ENCODE data around the gene BCL2.
"Not testable (repeated sequence)": the region's sequence is repeated elsewhere in the genome, so short reads cannot be mapped to it uniquely, and the experiment has no call there.

The BCL2 gene

DNA sequence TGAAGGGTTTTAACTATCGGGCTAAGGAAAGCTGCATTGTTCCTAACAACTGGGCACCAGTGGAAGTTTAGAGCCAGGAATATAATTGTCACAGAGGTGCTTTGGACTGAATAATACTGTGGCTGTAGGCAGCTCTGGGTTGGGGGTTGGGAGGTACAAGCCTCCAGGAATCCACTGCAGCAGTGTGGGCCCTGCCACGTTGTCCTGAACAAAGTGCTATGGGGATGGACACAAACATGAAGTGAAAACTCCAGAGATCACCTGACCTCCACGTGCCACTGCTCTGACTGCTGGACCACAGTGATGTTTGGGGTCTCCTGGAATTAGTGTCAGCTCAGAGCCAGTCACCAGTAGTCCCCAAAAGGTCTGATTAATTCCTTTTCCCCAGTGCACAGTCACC lies 110.9 kb downstream of the BCL2 start:
- no peaks in the 10 kb centered on the region for H3K36me3 ChIP-seq (ENCODE audit: control insufficient read depth, insufficient read depth, low read length)
- H3K4me1 ChIP-seq (ENCODE audit: control insufficient read depth, insufficient read depth, low read length): no peaks in the 10 kb centered on the region
- no peaks in the 10 kb centered on the region for H3K9me3 ChIP-seq (ENCODE audit: control insufficient read depth, insufficient read depth, low read length)
- H3K4me3 ChIP-seq (ENCODE audit: low read depth, low read length): no peak overlapping the region
- H3K9ac ChIP-seq (ENCODE audit: low read depth, low read length): no peak overlapping the region
- H3K27me3 ChIP-seq (ENCODE audit: control insufficient read depth, insufficient read depth, low read length): no peaks in the 10 kb centered on the region

DNA sequence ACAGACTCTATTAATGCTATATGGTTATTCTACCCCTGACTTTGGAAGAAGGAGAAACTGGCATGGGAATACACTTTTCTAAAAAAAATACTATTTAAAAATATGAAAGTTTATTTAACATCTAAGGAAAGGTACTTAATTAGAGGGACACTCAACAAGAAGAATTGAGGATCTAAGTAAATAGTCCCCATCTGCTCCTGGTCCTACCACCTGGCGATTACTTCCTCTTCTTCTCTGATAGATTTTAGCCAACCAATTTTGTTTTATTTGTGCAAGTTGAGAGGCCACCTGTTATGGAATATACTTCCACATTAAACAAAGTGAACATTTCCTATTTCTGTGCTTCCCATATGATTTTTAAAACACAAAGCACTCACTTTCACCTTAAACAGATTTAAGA lies 111.7 kb downstream of the BCL2 start:
- no peaks in the 10 kb centered on the region for H3K36me3 ChIP-seq (ENCODE audit: control insufficient read depth, insufficient read depth, low read length)
- H3K27me3 ChIP-seq (ENCODE audit: control insufficient read depth, insufficient read depth, low read length): no peaks in the 10 kb centered on the region
- H3K4me3 ChIP-seq (ENCODE audit: low read depth, low read length): no peak overlapping the region
- H3K4me1 ChIP-seq (ENCODE audit: control insufficient read depth, insufficient read depth, low read length): no peaks in the 10 kb centered on the region
- no peaks in the 10 kb centered on the region for H3K9me3 ChIP-seq (ENCODE audit: control insufficient read depth, insufficient read depth, low read length)
- no peak overlapping the region for H3K9ac ChIP-seq (ENCODE audit: low read depth, low read length)

DNA sequence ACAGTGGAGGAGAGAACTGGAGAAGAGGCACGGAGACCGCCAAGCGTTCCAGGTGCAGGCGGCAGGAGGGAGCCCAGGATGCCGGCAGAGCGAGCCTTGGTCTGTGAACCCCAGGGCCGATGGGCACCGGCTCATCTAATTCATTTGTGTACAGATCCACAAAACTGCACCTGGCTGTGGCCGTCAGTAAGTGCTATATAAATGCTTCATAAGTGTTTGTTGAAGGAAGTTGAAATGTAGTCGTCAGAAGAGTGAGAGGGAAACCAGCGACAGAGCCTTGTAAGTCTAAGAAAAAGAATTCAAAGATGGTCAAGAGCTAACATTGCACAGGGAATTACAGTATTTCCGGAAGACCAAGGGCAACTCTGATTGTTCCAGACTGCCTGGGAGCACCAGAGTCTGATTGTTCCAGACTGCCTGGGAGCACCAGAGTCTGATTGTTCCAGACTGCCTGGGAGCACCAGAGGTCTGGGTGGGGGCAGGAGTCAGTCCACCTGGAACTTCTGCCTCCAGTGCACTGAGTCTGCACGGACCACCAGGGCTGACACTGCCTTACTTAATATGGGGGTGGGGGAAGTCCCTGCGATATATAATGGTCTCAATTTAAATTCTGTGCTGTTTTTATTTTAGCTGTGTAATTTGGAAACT lies 112.3 kb downstream of the BCL2 start:
- Histone ChIP-seq H3K4me3 (ENCODE audit: low read depth, low read length) (no peak overlapping the region), H3K36me3 (ENCODE audit: control insufficient read depth, insufficient read depth, low read length) (no peaks in the 10 kb centered on the region), H3K9ac (ENCODE audit: low read depth, low read length) (no peak overlapping the region), H3K9me3 (ENCODE audit: control insufficient read depth, insufficient read depth, low read length) (no peaks in the 10 kb centered on the region), H3K27me3 (ENCODE audit: control insufficient read depth, insufficient read depth, low read length) (no peaks in the 10 kb centered on the region), H3K4me1 (ENCODE audit: control insufficient read depth, insufficient read depth, low read length) (no peaks in the 10 kb centered on the region)

DNA sequence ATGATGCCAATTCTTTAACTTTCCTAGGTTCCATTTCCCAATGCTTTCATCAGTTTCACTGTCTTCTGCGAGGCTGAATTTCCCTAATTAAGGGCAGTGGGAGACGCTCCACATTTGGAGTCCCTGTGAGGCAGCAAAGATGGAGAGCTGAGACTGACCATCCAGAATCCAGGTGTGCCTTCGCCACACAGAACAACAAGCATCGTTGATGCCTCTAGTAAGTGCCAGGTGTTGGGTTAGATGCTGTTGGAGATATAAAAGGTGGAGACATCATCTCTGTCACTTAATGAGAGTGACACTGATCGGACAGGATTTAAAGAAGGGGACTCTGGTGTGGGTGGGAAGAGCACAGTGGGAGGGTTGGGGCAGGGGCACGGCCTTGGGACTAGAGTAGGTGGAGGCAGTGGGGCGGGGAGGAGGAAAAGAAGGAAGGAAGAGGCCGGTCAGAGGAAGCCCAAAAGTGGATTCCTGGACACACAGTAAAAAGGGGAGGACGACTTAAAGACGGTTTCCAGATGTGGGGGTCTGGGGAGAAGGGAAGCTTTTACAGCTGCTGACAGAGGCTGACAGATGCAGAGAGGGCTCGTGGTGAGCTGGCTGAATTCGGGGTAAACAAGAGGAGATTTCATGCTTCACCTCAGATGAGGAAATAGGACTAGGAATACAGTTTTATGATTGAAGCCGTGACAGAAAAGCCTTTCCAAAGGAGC lies 113.0 kb downstream of the BCL2 start:
- no peak overlapping the region for H3K4me3 ChIP-seq (ENCODE audit: low read depth, low read length)
- no peaks in the 10 kb centered on the region for H3K36me3 ChIP-seq (ENCODE audit: control insufficient read depth, insufficient read depth, low read length)
- no peaks in the 10 kb centered on the region for H3K9me3 ChIP-seq (ENCODE audit: control insufficient read depth, insufficient read depth, low read length)
- H3K27me3 ChIP-seq (ENCODE audit: control insufficient read depth, insufficient read depth, low read length): no peaks in the 10 kb centered on the region
- no peaks in the 10 kb centered on the region for H3K4me1 ChIP-seq (ENCODE audit: control insufficient read depth, insufficient read depth, low read length)
- no peak overlapping the region for H3K9ac ChIP-seq (ENCODE audit: low read depth, low read length)

DNA sequence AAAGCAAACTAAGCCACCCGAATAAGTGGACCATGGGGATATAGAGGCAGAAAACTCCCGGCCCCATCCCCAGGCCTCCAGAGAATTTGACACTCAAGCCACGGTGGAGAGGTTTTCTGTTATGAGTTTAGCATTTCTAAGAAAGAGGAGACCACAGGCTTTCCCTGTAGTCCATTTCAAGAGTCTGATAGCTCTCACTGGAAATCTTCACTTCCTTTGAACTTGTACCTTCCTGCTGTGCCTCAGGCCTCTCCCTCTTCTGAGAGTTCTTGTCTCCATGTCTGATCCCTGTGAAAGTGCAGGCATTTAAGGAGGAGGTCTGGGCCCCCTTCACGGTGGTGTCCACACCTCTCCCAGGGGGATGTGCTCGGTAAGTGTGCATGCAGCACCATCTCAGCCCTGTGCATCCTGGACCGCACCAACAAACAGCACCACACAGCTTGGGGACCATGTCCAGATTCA lies 113.7 kb downstream of the BCL2 start:
- Histone ChIP-seq H3K27me3 (ENCODE audit: control insufficient read depth, insufficient read depth, low read length) (no peaks in the 10 kb centered on the region), H3K36me3 (ENCODE audit: control insufficient read depth, insufficient read depth, low read length) (no peaks in the 10 kb centered on the region), H3K9me3 (ENCODE audit: control insufficient read depth, insufficient read depth, low read length) (no peaks in the 10 kb centered on the region), H3K4me3 (ENCODE audit: low read depth, low read length) (no peak overlapping the region), H3K4me1 (ENCODE audit: control insufficient read depth, insufficient read depth, low read length) (no peaks in the 10 kb centered on the region), H3K9ac (ENCODE audit: low read depth, low read length) (no peak overlapping the region)

DNA sequence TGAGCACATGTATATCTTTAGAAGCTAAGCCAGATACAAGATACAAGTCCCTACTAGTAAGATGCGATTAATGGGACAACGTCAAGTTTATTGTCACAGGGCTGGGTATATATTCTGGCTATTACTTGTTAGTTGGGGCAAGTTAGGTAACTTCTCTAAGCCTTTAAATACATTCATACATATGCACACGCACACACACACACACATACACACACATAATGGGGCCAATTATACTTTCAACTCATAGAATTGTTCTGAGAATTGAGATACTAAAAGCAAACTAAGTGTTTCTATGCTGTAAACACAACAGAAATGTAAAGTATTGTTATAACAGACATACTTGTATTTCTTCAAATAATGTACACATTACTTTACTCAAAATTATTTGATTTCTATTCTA lies 116.1 kb downstream of the BCL2 start:
- no peaks in the 10 kb centered on the region for H3K36me3 ChIP-seq (ENCODE audit: control insufficient read depth, insufficient read depth, low read length)
- no peak overlapping the region for H3K4me3 ChIP-seq (ENCODE audit: low read depth, low read length)
- no peaks in the 10 kb centered on the region for H3K9me3 ChIP-seq (ENCODE audit: control insufficient read depth, insufficient read depth, low read length)
- no peaks in the 10 kb centered on the region for H3K4me1 ChIP-seq (ENCODE audit: control insufficient read depth, insufficient read depth, low read length)
- H3K27me3 ChIP-seq (ENCODE audit: control insufficient read depth, insufficient read depth, low read length): no peaks in the 10 kb centered on the region
- no peak overlapping the region for H3K9ac ChIP-seq (ENCODE audit: low read depth, low read length)

DNA sequence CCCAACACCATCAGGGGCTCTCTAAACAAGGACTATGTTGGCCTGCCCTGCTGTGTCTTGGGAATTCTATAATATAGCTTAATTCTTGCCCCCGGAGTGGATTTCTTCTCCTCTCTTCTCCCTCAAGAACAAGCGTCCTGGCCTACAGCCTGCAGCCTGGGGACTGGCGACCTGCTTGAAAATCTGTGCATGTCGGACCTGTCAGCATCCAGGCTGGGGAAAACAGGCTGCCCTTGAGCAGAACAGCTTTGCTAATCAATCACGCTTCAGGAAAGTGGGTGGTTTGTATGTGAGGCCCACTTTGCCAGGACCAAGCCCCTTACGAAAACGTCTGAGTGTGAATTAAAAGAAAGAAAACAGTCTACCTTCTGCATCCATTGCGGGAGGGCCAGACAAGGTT lies 116.7 kb downstream of the BCL2 start:
- Histone ChIP-seq H3K9ac (ENCODE audit: low read depth, low read length) (no peak overlapping the region), H3K9me3 (ENCODE audit: control insufficient read depth, insufficient read depth, low read length) (no peaks in the 10 kb centered on the region), H3K4me3 (ENCODE audit: low read depth, low read length) (no peak overlapping the region), H3K4me1 (ENCODE audit: control insufficient read depth, insufficient read depth, low read length) (no peaks in the 10 kb centered on the region), H3K27me3 (ENCODE audit: control insufficient read depth, insufficient read depth, low read length) (no peaks in the 10 kb centered on the region), H3K36me3 (ENCODE audit: control insufficient read depth, insufficient read depth, low read length) (no peaks in the 10 kb centered on the region)

DNA sequence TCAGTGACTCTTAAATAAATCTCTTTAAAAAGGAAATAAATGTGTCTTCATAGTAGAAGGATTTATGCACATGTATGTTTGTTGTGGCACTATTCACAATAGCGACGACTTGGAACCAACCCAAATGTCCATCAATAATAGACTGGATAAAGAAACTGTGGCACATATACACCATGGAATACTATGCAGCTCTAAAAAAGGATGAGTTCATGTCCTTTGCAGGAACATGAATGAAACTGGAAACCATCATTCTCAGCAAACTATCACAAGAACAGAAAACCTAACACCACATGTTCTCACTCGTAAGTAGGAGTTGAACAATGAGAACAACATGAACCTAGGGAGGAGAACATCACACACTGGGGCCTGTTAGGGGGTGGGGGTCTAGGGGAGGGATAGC lies 118.1 kb downstream of the BCL2 start:
- not testable (repeated sequence) for H3K4me3 ChIP-seq (ENCODE audit: low read depth, low read length); H3K9ac ChIP-seq (ENCODE audit: low read depth, low read length); H3K4me1 ChIP-seq (ENCODE audit: control insufficient read depth, insufficient read depth, low read length); H3K27me3 ChIP-seq (ENCODE audit: control insufficient read depth, insufficient read depth, low read length); H3K36me3 ChIP-seq (ENCODE audit: control insufficient read depth, insufficient read depth, low read length); H3K9me3 ChIP-seq (ENCODE audit: control insufficient read depth, insufficient read depth, low read length)

DNA sequence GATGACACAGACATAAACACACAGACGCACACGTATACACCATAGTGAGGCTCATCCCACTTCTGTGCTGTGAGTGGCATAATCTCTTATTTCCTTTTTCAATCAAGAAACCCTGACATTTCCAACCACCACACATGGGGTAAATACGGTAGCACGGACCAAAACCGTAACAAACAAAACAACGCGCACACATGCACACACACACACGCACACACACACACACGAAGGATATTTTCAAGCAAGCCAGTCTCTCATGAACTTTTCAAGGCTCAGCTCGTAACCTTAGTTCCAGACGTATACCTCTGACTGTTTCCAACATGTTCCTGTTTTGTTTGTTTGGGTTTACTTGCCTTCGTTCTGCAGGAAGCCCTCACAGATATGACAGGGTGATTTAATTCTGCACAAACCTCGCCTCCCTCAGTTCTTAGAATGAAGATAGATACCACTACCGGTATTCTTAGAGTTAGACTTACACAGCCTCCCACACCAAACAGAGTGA lies 119.8 kb downstream of the BCL2 start:
- no peaks in the 10 kb centered on the region for H3K27me3 ChIP-seq (ENCODE audit: control insufficient read depth, insufficient read depth, low read length)
- no peaks in the 10 kb centered on the region for H3K4me1 ChIP-seq (ENCODE audit: control insufficient read depth, insufficient read depth, low read length)
- no peak overlapping the region for H3K9ac ChIP-seq (ENCODE audit: low read depth, low read length)
- no peak overlapping the region for H3K4me3 ChIP-seq (ENCODE audit: low read depth, low read length)
- H3K9me3 ChIP-seq (ENCODE audit: control insufficient read depth, insufficient read depth, low read length): no peaks in the 10 kb centered on the region
- H3K36me3 ChIP-seq (ENCODE audit: control insufficient read depth, insufficient read depth, low read length): no peaks in the 10 kb centered on the region

DNA sequence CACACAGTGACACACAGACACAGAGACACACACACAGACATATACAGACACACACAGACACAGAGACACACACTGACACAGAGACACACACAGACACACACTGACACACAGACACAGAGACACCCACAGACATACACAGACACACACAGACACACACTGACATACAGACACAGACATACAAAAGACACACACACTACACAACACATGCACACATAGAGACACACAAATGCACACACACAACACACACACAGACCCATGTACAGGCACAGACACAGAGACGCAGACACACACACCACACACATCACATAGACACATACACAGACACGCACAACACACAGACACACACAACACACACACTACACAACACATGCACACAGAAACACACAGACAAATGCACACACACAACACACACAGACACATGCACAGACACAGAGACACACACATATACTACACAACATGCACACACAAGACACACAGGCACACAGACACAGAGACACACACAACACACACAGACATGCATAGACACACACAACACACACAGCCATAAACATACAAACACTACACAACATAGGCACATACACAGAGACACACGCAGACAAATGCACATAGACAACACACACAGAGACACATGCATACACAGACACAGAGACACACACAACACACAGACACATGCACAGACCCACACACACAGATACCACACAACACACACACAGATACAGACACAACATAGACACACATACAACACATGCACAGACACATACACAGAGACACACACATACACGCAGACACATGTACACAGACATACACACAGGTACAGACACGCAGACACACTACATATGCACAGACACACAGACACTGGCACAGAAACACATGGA lies 120.5 kb downstream of the BCL2 start:
- Histone ChIP-seq H3K9ac (ENCODE audit: low read depth, low read length) (no peak overlapping the region), H3K4me1 (ENCODE audit: control insufficient read depth, insufficient read depth, low read length) (no peaks in the 10 kb centered on the region), H3K4me3 (ENCODE audit: low read depth, low read length) (no peak overlapping the region), H3K27me3 (ENCODE audit: control insufficient read depth, insufficient read depth, low read length) (no peaks in the 10 kb centered on the region), H3K9me3 (ENCODE audit: control insufficient read depth, insufficient read depth, low read length) (no peaks in the 10 kb centered on the region), H3K36me3 (ENCODE audit: control insufficient read depth, insufficient read depth, low read length) (no peaks in the 10 kb centered on the region)

DNA sequence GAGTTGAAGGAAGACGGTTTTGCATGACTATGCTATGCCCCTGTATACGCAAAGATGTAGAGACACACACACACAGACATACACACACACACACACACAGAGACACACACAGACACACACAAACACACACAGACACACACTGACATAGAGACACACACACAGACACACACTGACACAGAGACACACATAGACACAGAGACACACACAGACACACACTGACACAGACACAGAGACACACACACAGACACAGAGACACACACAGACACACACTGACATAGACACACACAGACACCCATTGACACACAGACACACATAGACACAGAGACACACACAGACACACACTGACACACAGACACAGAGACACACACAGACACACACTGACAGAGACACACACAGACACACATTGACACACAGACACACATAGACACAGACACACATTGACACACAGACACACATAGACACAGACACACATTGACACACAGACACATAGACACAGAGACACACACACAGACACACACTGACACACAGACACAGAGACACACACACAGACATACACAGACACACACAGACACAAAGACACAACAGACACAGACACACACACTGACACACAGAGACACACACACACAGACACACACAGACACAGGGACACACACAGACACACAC lies 121.3 kb downstream of the BCL2 start:
- no peaks in the 10 kb centered on the region for H3K27me3 ChIP-seq (ENCODE audit: control insufficient read depth, insufficient read depth, low read length)
- no peaks in the 10 kb centered on the region for H3K36me3 ChIP-seq (ENCODE audit: control insufficient read depth, insufficient read depth, low read length)
- H3K4me3 ChIP-seq (ENCODE audit: low read depth, low read length): no peak overlapping the region
- H3K4me1 ChIP-seq (ENCODE audit: control insufficient read depth, insufficient read depth, low read length): no peaks in the 10 kb centered on the region
- H3K9ac ChIP-seq (ENCODE audit: low read depth, low read length): no peak overlapping the region
- no peaks in the 10 kb centered on the region for H3K9me3 ChIP-seq (ENCODE audit: control insufficient read depth, insufficient read depth, low read length)
